H1 (cell line): ENCODE measurements around the gene LRRIQ3.

Source experiments
- CEBPB ChIP-seq: IDR thresholded peaks from 2 replicates; pipeline ENCODE4 v1.6.1; 2012; ENCODE audit warnings: low read depth, low read length
- CTCF ChIP-seq, 3 experiments: IDR thresholded peaks; 1 replicate in 2 of 3; 2 replicates in 1 of 3; pipeline versions ENCODE4 v1.5.1 to v1.6.1; 2011; ENCODE audit warnings: low read length in 3 of 3, mild to moderate bottlenecking in 3 of 3, inconsistent platforms in 2 of 3, low read depth in 1 of 3, moderate library complexity in 1 of 3; ENCODE audit not compliant: insufficient read depth in 1 of 3; ENCODE audit errors: control extremely low read depth in 1 of 3
- TAF1 ChIP-seq: IDR thresholded peaks from 2 replicates; pipeline ENCODE4 v1.6.1; 2011; ENCODE audit warnings: mild to moderate bottlenecking, low read depth, low read length
- TBP ChIP-seq: IDR thresholded peaks from 2 replicates; pipeline ENCODE4 v1.6.1; 2011; ENCODE audit warnings: low read depth, low read length, improper control_type of control experiment
- TCF12 ChIP-seq: IDR thresholded peaks from 2 replicates; pipeline ENCODE4 v1.6.1; 2011; ENCODE audit warnings: low read depth, mild to moderate bottlenecking, low read length
- TF ChIP-seq, protein P1 (sequence below): fragments of 300-600 bp; sonication (generic); IDR thresholded peaks from 2 replicates; pipeline ENCODE4 v1.7.1; 2012; ENCODE audit warnings: low read length, moderate library complexity, mild to moderate bottlenecking, inconsistent platforms; ENCODE audit not compliant: insufficient replicate concordance

- TF ChIP-seq, protein P1, sequence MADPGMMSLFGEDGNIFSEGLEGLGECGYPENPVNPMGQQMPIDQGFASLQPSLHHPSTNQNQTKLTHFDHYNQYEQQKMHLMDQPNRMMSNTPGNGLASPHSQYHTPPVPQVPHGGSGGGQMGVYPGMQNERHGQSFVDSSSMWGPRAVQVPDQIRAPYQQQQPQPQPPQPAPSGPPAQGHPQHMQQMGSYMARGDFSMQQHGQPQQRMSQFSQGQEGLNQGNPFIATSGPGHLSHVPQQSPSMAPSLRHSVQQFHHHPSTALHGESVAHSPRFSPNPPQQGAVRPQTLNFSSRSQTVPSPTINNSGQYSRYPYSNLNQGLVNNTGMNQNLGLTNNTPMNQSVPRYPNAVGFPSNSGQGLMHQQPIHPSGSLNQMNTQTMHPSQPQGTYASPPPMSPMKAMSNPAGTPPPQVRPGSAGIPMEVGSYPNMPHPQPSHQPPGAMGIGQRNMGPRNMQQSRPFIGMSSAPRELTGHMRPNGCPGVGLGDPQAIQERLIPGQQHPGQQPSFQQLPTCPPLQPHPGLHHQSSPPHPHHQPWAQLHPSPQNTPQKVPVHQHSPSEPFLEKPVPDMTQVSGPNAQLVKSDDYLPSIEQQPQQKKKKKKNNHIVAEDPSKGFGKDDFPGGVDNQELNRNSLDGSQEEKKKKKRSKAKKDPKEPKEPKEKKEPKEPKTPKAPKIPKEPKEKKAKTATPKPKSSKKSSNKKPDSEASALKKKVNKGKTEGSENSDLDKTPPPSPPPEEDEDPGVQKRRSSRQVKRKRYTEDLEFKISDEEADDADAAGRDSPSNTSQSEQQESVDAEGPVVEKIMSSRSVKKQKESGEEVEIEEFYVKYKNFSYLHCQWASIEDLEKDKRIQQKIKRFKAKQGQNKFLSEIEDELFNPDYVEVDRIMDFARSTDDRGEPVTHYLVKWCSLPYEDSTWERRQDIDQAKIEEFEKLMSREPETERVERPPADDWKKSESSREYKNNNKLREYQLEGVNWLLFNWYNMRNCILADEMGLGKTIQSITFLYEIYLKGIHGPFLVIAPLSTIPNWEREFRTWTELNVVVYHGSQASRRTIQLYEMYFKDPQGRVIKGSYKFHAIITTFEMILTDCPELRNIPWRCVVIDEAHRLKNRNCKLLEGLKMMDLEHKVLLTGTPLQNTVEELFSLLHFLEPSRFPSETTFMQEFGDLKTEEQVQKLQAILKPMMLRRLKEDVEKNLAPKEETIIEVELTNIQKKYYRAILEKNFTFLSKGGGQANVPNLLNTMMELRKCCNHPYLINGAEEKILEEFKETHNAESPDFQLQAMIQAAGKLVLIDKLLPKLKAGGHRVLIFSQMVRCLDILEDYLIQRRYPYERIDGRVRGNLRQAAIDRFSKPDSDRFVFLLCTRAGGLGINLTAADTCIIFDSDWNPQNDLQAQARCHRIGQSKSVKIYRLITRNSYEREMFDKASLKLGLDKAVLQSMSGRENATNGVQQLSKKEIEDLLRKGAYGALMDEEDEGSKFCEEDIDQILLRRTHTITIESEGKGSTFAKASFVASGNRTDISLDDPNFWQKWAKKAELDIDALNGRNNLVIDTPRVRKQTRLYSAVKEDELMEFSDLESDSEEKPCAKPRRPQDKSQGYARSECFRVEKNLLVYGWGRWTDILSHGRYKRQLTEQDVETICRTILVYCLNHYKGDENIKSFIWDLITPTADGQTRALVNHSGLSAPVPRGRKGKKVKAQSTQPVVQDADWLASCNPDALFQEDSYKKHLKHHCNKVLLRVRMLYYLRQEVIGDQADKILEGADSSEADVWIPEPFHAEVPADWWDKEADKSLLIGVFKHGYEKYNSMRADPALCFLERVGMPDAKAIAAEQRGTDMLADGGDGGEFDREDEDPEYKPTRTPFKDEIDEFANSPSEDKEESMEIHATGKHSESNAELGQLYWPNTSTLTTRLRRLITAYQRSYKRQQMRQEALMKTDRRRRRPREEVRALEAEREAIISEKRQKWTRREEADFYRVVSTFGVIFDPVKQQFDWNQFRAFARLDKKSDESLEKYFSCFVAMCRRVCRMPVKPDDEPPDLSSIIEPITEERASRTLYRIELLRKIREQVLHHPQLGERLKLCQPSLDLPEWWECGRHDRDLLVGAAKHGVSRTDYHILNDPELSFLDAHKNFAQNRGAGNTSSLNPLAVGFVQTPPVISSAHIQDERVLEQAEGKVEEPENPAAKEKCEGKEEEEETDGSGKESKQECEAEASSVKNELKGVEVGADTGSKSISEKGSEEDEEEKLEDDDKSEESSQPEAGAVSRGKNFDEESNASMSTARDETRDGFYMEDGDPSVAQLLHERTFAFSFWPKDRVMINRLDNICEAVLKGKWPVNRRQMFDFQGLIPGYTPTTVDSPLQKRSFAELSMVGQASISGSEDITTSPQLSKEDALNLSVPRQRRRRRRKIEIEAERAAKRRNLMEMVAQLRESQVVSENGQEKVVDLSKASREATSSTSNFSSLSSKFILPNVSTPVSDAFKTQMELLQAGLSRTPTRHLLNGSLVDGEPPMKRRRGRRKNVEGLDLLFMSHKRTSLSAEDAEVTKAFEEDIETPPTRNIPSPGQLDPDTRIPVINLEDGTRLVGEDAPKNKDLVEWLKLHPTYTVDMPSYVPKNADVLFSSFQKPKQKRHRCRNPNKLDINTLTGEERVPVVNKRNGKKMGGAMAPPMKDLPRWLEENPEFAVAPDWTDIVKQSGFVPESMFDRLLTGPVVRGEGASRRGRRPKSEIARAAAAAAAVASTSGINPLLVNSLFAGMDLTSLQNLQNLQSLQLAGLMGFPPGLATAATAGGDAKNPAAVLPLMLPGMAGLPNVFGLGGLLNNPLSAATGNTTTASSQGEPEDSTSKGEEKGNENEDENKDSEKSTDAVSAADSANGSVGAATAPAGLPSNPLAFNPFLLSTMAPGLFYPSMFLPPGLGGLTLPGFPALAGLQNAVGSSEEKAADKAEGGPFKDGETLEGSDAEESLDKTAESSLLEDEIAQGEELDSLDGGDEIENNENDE = no peak
- TF ChIP-seq TBP (no peak), CTCF (IDR thresholded peaks at IDR 0.05; ENCODE audit: control extremely low read depth in 1 of 3, insufficient read depth in 1 of 3, low read depth in 1 of 3, low read length in 3 of 3) (no peak), CEBPB (no peak), TAF1 (no peak), TCF12 (no peak)
These were observed 2.6 kb downstream of the LRRIQ3 start for GRCh38 chr1:74195339-74195738.
